OCI-LY3 (cell line): ENCODE measurements around the gene HENMT1.

ENCODE experiments used
- H2AFZ ChIP-seq: fragments of 200-600, 300-600 bp; shearing (Covaris generic); 2 replicates; pipeline ENCODE4 v1.6.0; 2014; ENCODE audit warnings: antibody characterized with exemption, low read depth, low read length
- H3K27ac ChIP-seq: fragments of 200-600, 300-600 bp; sonication (generic); 2 replicates; pipeline ENCODE4 v1.5.1; 2014; ENCODE audit warnings: mild to moderate bottlenecking, low read length, moderate library complexity, mixed read lengths
- H3K27me3 ChIP-seq: fragments of 200-600, 300-600 bp; sonication (generic); 2 replicates; pipeline ENCODE4 v1.6.1; 2014; ENCODE audit warnings: low read depth, low read length, mixed read lengths
- H3K36me3 ChIP-seq: fragments of 200-600, 300-600 bp; sonication (generic); replicated peaks from 2 replicates; pipeline ENCODE3; 2014; ENCODE audit warnings: low read depth, low read length, mixed read lengths
- H3K4me1 ChIP-seq: fragments of 300-600, 200-600 bp; sonication (generic); 2 replicates; pipeline ENCODE4 v1.6.1; 2014; ENCODE audit warnings: low read length, mixed read lengths
- H3K4me2 ChIP-seq: fragments of 200-600, 300-600 bp; sonication (generic); 2 replicates; pipeline ENCODE4 v1.6.1; 2014; ENCODE audit warnings: low read length, mixed read lengths
- H3K4me3 ChIP-seq: fragments of 300-600, 200-600 bp; sonication (generic); 2 replicates; pipeline ENCODE4 v1.5.1; 2014; ENCODE audit warnings: antibody characterized with exemption, mild to moderate bottlenecking, low read length, moderate library complexity
- H3K79me2 ChIP-seq: fragments of 300-600, 200-600 bp; shearing (Covaris generic); 2 replicates; pipeline ENCODE4 v1.6.1; 2014; ENCODE audit warnings: mild to moderate bottlenecking, low read length, mixed read lengths
- H3K9ac ChIP-seq: fragments of 300-600, 200-600 bp; shearing (Covaris generic); 2 replicates; pipeline ENCODE4 v1.6.0; 2014; ENCODE audit warnings: mild to moderate bottlenecking, low read length, moderate library complexity
- H3K9me3 ChIP-seq: fragments of 200-600, 300-600 bp; shearing (Covaris generic); 2 replicates; pipeline ENCODE4 v1.6.1; 2014; ENCODE audit warnings: low read length, mixed read lengths; ENCODE audit not compliant: insufficient read depth
- H4K20me1 ChIP-seq: fragments of 200-600, 300-600 bp; sonication (generic); 2 replicates; pipeline ENCODE4 v1.6.1; 2016; ENCODE audit warnings: low read length, mixed read lengths; ENCODE audit not compliant: insufficient read depth
- EZH2phosphoT487 ChIP-seq: fragments of 200-600 bp; shearing (Covaris generic); IDR thresholded peaks from 2 replicates; pipeline ENCODE4 v1.6.1; 2018; ENCODE audit warnings: antibody characterized with exemption, mixed run types, low read depth
- TF ChIP-seq, protein P1 (sequence below): fragments of 200-600, 300-600 bp; sonication (generic); IDR thresholded peaks from 2 replicates; pipeline ENCODE4 v1.5.1; 2014; ENCODE audit warnings: antibody characterized with exemption, low read length, low read depth

HENMT1 gene

DNA sequence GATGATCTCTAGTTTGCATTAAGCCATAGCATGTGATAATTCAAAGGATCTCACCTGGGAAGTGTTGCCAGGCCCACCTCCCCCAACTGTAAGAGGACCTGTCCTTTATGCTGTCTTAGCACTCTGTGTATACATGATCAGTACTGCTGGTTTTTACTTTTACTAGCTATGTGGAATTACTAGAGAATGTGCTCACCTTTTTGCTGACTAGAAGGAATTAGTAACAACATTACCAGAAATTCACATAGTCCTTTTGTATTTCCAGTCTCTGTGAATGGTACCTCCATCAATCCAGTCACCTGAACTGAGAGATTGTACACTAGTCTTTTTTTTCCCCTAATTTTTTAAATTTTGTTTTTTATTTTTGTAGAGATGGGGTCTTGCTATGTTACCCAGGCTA lies 54.4 kb downstream of the HENMT1 start:
- Histone ChIP-seq H3K36me3 (no peaks in the 10 kb centered on the region), H3K4me3 (no peak overlapping the region), H4K20me1 (no peaks in the 10 kb centered on the region)

GRCh38 chr1:108605633-108606032 lies 55.3 kb downstream of the HENMT1 start:
- Histone ChIP-seq H4K20me1 (no peaks in the 10 kb centered on the region), H3K27me3 (no peaks in the 10 kb centered on the region), H2AFZ (no peak overlapping the region), H3K79me2 (no peaks in the 10 kb centered on the region), H3K4me3 (no peak overlapping the region), H3K4me1 (no peaks in the 10 kb centered on the region), H3K9me3 (no peaks in the 10 kb centered on the region), H3K9ac (no peak overlapping the region), H3K36me3 (no peaks in the 10 kb centered on the region), H3K4me2 (no peak overlapping the region), H3K27ac (no peak overlapping the region)
- TF ChIP-seq, protein P1, sequence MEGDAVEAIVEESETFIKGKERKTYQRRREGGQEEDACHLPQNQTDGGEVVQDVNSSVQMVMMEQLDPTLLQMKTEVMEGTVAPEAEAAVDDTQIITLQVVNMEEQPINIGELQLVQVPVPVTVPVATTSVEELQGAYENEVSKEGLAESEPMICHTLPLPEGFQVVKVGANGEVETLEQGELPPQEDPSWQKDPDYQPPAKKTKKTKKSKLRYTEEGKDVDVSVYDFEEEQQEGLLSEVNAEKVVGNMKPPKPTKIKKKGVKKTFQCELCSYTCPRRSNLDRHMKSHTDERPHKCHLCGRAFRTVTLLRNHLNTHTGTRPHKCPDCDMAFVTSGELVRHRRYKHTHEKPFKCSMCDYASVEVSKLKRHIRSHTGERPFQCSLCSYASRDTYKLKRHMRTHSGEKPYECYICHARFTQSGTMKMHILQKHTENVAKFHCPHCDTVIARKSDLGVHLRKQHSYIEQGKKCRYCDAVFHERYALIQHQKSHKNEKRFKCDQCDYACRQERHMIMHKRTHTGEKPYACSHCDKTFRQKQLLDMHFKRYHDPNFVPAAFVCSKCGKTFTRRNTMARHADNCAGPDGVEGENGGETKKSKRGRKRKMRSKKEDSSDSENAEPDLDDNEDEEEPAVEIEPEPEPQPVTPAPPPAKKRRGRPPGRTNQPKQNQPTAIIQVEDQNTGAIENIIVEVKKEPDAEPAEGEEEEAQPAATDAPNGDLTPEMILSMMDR, result no peak
- no peak for TF ChIP-seq EZH2phosphoT487

More for the DNA sequence above, 54.4 kb downstream of the HENMT1 start:
- TF ChIP-seq EZH2phosphoT487, result no peak
- TF ChIP-seq, protein P1, result no peak
- H3K27ac ChIP-seq, result no peak overlapping the region
- no peak overlapping the region for H3K4me2 ChIP-seq
- H2AFZ ChIP-seq, result no peak overlapping the region
- no peaks in the 10 kb centered on the region for H3K4me1 ChIP-seq
- no peaks in the 10 kb centered on the region for H3K27me3 ChIP-seq
- H3K79me2 ChIP-seq, result no peaks in the 10 kb centered on the region
- H3K9me3 ChIP-seq, result no peaks in the 10 kb centered on the region
- H3K9ac ChIP-seq, result no peak overlapping the region

- Histone ChIP-seq H2AFZ (no peak overlapping the region), H3K9me3 (no peaks in the 10 kb centered on the region), H3K4me3 (no peak overlapping the region), H3K4me1 (no peaks in the 10 kb centered on the region), H4K20me1 (no peaks in the 10 kb centered on the region), H3K4me2 (no peak overlapping the region), H3K36me3 (no peaks in the 10 kb centered on the region), H3K27me3 (no peaks in the 10 kb centered on the region), H3K79me2 (no peaks in the 10 kb centered on the region), H3K9ac (no peak overlapping the region), H3K27ac (no peak overlapping the region)
- TF ChIP-seq EZH2phosphoT487, result no peak
- TF ChIP-seq, protein P1, result no peak
Observed at GRCh38 chr1:108601708-108602410, 59.0 kb downstream of the HENMT1 start.

DNA sequence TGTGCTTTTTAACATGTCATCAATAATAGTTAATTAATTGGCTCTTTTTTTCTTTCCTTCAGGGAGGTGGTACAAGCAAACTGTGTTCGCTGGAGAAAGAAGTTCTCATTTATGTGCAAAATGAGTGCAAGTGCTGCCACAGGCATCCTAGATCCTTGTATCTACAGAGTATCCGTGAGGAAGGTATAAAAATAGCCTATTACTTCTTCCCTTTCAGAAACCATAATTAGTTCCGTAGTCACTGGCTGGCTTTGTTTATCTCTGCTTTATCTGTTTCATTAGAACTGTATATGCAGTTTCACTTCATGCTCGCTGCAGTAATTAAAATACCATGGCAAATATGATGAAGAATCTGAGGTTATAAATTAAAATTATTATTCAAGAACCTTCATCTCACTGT lies 60.4 kb downstream of the HENMT1 start:
- no peaks in the 10 kb centered on the region for H3K9me3 ChIP-seq
- no peak overlapping the region for H3K4me2 ChIP-seq
- no peaks in the 10 kb centered on the region for H3K4me1 ChIP-seq
- H3K4me3 ChIP-seq, result no peak overlapping the region
- no peak overlapping the region for H2AFZ ChIP-seq
- H4K20me1 ChIP-seq, result no peaks in the 10 kb centered on the region
- no peak overlapping the region for H3K27ac ChIP-seq
- no peak for TF ChIP-seq EZH2phosphoT487
- TF ChIP-seq, protein P1, result no peak
- no peaks in the 10 kb centered on the region for H3K36me3 ChIP-seq
- no peaks in the 10 kb centered on the region for H3K79me2 ChIP-seq
- no peak overlapping the region for H3K9ac ChIP-seq
- H3K27me3 ChIP-seq, result no peaks in the 10 kb centered on the region
